ENCODE data around the gene RAB40AL.
A peak's percentile ranks its signal among the peaks of the same experiment; 100 is the strongest.

Gene RAB40AL

DNA sequence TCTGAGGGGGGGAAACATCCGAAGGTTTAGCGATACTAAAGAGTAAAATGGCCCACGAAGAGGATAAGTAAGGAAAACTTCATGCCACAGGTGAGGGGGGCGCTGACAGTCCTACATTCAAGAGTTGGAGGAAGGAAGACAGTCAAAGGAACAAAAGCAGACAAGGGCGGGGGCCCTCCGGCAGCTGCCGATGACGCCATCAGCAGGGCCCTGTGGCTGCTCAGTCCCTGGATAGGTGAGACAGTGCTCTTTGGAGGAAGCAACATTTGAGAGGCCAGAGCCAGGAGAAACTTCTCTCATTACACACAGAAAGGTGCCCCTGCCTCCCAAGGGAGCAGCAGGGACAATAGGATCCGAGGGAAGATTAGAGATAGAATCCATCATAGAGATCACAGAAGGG, 41.5 kb downstream of the RAB40AL start:
- Histone ChIP-seq H3K9ac (ENCODE audit: low read depth, low read length, poor library complexity, severe bottlenecking) (no peak overlapping the region), H3K4me2 (ENCODE audit: low read depth, low read length, poor library complexity, severe bottlenecking) (no peak overlapping the region), H3K9me2 (replicated peaks; ENCODE audit: low read depth, low read length) (no peaks in the 10 kb centered on the region), H3F3A (ENCODE audit: low read depth) (peaks cover 2% of the 10 kb centered on the region; the same call in 1 of the 2 replicates), H3K4me3 (ENCODE audit: low read length, poor library complexity, severe bottlenecking) (no peak overlapping the region), H4K20me1 (ENCODE audit: insufficient read depth, low read length, poor library complexity, severe bottlenecking) (no peaks in the 10 kb centered on the region), H3K36me3 (ENCODE audit: insufficient read depth, low read length) (no peaks in the 10 kb centered on the region), H3K79me2 (ENCODE audit: insufficient read depth, low read length) (no peaks in the 10 kb centered on the region), H3K9me3 (ENCODE audit: insufficient read depth, low read depth, low read length) (no peaks in the 10 kb centered on the region; the same call in 1 of the 2 replicates), H3K27me3 (ENCODE audit: insufficient read depth, low read length, poor library complexity, severe bottlenecking) (no peaks in the 10 kb centered on the region), H3K4me1 (ENCODE audit: insufficient read depth, low read length, poor library complexity, severe bottlenecking) (peaks cover 55% of the 10 kb centered on the region), H2AFZ (ENCODE audit: low read length) (no peak overlapping the region)
- no peak for TF ChIP-seq EZH2phosphoT487 (IDR thresholded peaks at IDR 0.05; ENCODE audit: borderline replicate concordance)
- no peak for TF ChIP-seq CTCF (conservative IDR thresholded peaks at IDR 0.05; ENCODE audit: low read length)

DNA sequence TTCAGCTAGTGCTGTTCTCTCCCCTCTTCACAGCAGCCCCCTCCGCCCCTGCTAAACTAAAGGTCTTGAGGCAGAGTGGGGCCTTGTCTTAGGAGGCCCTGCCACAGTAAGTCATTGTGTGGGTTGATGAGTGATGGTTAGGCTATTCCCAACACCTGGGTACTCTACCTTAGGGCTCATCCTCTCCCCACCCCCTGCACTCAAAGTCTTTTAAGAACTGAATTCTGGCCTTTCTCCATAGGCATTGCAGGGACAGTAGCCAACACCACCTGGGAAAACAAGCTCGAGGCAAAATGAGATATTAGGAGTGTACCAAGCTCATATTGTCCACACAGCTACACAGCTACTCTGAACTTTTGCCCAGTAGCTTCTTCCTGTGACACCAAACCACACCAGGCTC, 42.5 kb downstream of the RAB40AL start:
- H3K9me3 ChIP-seq (ENCODE audit: insufficient read depth, low read depth, low read length), result no peaks in the 10 kb centered on the region
- H3K4me3 ChIP-seq (ENCODE audit: low read length, poor library complexity, severe bottlenecking), result no peak overlapping the region
- H3K27me3 ChIP-seq (ENCODE audit: insufficient read depth, low read length, poor library complexity, severe bottlenecking), result no peaks in the 10 kb centered on the region
- H3K4me1 ChIP-seq (ENCODE audit: insufficient read depth, low read length, poor library complexity, severe bottlenecking), result peaks cover 64% of the 10 kb centered on the region
- H3K9me2 ChIP-seq (replicated peaks; ENCODE audit: low read depth, low read length), result no peaks in the 10 kb centered on the region
- peaks cover 7% of the 10 kb centered on the region; the same call in 1 of the 2 replicates for H3F3A ChIP-seq (ENCODE audit: low read depth)
- H3K79me2 ChIP-seq (ENCODE audit: insufficient read depth, low read length), result no peaks in the 10 kb centered on the region
- H3K9ac ChIP-seq (ENCODE audit: low read depth, low read length, poor library complexity, severe bottlenecking), result no peak overlapping the region
- no peaks in the 10 kb centered on the region for H3K36me3 ChIP-seq (ENCODE audit: insufficient read depth, low read length)
- H4K20me1 ChIP-seq (ENCODE audit: insufficient read depth, low read length, poor library complexity, severe bottlenecking), result no peaks in the 10 kb centered on the region
- TF ChIP-seq CTCF (conservative IDR thresholded peaks at IDR 0.05; ENCODE audit: low read length) (no peak), EZH2phosphoT487 (IDR thresholded peaks at IDR 0.05; ENCODE audit: borderline replicate concordance) (no peak)
- no peak overlapping the region for H2AFZ ChIP-seq (ENCODE audit: low read length)
- no peak overlapping the region for H3K4me2 ChIP-seq (ENCODE audit: low read depth, low read length, poor library complexity, severe bottlenecking)

DNA sequence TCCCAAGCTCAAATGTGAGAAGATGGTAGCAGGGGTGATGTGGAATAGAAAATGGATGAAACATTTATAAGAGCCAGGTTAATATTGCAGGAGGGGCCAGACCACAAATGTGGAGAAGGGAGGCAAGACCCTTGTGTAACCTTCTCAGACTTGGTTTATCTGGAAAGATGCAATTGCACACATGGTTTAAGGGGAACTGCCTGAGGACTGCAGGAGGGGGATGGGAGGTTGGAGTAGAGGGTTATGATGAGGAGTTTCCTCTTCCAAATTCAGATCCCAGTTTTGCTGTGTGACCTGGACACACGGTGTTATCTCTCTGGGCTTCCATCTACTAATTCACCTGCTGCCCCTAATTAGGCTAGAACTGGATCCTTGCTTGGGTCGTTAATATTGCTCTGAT, 46.1 kb downstream of the RAB40AL start:
- no peaks in the 10 kb centered on the region for H4K20me1 ChIP-seq (ENCODE audit: insufficient read depth, low read length, poor library complexity, severe bottlenecking)
- peaks cover 20% of the 10 kb centered on the region for H3F3A ChIP-seq (ENCODE audit: low read depth)
- H3K36me3 ChIP-seq (ENCODE audit: insufficient read depth, low read length), result no peaks in the 10 kb centered on the region
- H3K9me3 ChIP-seq (ENCODE audit: insufficient read depth, low read depth, low read length), result no peaks in the 10 kb centered on the region
- peaks cover 75% of the 10 kb centered on the region for H3K4me1 ChIP-seq (ENCODE audit: insufficient read depth, low read length, poor library complexity, severe bottlenecking)
- H3K9ac ChIP-seq (ENCODE audit: low read depth, low read length, poor library complexity, severe bottlenecking), result peak overlapping the region; percentile 58
- no peaks in the 10 kb centered on the region for H3K9me2 ChIP-seq (replicated peaks; ENCODE audit: low read depth, low read length)
- no peak overlapping the region for H3K4me3 ChIP-seq (ENCODE audit: low read length, poor library complexity, severe bottlenecking)
- no peak overlapping the region for H2AFZ ChIP-seq (ENCODE audit: low read length)
- H3K27me3 ChIP-seq (ENCODE audit: insufficient read depth, low read length, poor library complexity, severe bottlenecking), result no peaks in the 10 kb centered on the region
- H3K4me2 ChIP-seq (ENCODE audit: low read depth, low read length, poor library complexity, severe bottlenecking), result no peak overlapping the region
- TF ChIP-seq CTCF (conservative IDR thresholded peaks at IDR 0.05; ENCODE audit: low read length) (no peak), EZH2phosphoT487 (IDR thresholded peaks at IDR 0.05; ENCODE audit: borderline replicate concordance) (no peak)
- H3K79me2 ChIP-seq (ENCODE audit: insufficient read depth, low read length), result peaks cover 18% of the 10 kb centered on the region; the same call in 1 of the 2 replicates

All from Loucy (cell line).